Measurements from ENCODE around the gene FNDC8.
"Not testable (repeated sequence)": the region's sequence is repeated elsewhere in the genome, so short reads cannot be mapped to it uniquely, and the experiment has no call there.

Gene FNDC8

DNA sequence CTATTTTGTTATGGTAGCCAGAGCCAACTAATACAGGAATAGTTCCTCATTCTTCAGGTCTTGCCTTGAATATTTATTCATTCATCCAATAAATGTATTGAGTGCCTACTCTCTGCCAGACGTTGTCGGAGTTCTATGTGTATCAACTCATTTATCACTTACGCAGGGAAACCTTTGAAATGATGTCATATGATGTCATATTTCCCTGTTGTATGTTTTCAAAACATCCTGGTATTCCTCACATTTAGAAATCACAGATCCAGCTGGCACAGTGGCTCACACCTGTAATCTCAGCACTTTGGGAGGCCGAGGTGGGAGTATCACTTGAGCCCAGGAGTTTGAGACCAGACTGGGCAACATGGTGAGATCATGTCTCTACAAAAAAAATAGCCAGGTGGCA is 23.4 kb downstream of the FNDC8 start:
- DNase-seq = no peak

DNA sequence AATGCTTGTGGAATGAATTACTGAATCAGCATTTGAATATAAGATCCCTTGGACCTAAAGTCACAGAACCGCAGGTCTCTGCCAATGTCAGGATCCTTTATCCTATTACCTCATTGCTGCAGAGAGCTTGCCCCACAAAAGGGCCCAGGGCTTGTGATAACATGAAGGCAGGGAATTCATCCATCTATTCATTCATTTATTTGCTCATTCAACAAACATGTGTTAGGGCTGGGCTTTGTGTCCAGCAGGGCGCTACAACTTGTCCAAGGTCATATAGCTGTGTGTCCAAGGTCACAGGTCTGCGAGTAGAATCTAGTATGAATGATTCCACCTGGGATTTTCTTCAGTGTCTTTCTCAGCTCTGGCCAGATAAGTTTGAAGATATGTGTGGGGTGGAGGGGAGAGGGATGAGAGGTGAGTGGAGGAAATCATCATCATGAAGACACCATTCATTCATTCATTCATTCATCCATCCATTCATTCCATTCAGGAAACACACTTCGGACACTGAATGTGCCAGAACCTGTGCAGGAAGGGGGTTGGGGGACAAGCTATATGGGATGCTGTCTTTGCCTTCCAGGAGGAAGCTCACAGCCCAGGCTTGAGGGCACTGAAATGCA is 24.9 kb downstream of the FNDC8 start:
- DNase-seq = no peak

DNA sequence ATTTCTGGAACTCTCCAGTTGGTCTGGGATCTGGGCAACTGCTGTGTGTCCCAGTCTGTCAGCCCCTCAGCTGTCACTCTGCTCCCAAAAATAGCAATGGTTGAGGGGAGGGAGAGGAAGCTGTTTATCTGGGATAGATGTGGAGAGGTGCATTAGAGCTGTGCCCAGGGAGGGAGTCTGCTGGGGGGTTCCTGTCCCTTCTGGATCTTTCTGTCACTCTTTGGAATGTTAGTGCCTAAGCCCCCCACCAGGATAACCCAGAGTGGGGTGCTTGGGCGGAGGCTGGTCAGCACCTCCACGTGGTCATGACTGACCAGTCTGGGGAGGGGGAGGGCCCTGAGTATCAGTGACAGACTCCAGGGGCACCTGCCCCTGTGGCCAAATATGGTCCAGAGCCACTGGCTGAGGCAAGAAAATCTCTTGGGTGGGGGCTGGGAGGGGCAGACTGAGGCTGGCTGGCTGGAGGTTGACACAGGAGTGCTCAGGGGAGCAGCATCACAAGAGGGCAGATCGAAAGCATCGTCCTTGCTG is 26.0 kb downstream of the FNDC8 start, which contains the start of gene UNC45B:
TSS of gene UNC45B (plus strand) at position 443 of the 531 bp plus-strand sequence. CDS start 447 bp downstream, outside the sequence.
- no peak for DNase-seq

DNA sequence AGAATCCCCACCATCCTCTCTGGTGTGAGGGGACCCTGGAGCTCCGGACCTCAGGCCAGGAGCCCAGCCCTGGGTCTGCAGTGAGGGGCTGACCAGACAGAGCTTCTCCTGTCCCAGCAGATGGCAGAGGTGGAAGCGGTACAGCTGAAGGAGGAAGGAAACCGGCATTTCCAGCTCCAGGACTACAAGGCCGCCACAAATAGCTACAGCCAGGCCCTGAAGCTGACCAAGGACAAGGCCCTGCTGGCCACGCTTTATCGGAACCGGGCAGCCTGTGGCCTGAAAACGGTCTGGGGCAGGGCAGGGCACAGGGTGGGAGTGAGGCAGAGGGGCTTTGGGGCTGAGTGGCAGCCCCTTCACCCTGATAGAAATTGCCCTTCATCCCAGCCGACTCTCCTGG is 26.7 kb downstream of the FNDC8 start:
- no peak for DNase-seq

DNA sequence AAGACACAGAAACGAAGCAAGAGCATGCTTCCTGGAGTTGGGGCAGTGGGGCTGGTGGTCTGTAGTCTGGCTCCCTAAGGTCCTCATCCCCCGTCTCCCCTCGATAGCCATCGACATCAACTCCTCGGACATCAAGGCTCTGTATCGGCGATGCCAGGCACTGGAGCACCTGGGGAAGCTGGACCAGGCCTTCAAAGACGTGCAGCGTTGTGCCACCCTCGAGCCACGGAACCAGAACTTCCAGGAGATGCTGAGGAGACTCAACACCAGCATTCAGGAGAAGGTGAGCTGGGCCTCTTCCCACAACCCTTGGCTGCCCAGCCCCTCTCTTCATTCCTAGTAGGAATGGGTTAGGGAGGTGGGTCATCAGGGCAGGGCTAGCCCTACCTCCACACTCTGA is 28.5 kb downstream of the FNDC8 start:
- no peak for DNase-seq

DNA sequence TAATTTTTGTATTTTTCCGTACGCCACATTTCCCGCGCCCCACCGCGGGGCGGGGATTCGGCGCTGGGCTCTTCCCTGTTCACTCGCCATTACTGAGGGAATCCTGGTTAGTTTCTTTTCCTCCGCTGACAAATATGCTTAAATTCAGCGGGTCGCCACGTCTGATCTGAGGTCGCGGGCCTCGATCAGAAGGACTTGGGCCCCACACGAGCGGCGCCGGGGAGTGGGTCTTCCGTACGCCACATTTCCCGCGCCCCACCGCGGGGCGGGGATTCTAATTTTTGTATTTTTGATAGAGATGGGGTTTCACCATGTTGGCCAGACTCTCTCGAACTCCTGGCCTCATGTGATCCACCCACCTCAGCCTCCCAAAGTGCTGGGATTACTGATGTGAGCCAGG is 29.7 kb downstream of the FNDC8 start:
- DNase-seq = not testable (repeated sequence)

DNA sequence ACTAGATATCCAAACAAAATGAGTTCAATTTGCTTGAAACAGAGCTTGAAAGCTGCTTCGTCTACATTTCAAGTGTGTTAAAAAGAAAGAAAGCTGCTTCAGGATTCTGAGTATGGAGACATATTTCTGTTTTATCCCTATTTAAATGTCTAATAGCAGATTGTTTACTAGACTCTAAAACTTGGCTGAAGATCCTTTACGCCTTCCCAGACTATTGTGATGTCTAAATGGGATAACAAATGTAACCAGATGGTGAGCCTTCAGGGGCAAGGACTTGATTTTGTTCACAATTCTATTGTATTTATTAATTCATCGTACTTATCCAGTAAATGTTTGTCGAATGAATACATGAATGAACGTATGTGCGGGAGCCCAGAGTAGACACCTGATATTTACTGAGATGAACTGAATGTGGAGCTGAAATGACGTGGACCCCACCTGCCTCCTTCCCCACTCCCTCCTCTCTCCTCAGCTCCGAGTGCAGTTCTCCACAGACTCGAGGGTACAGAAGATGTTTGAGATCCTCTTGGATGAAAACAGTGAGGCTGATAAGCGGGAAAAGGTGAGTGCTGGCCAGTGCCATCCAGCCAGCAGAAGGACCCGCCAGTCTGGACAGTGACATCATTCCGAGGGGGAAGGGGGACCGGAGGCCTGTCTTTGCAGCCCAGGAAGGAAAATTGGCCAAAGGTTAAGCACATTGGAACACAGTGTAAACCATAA is 31.2 kb downstream of the FNDC8 start:
- no peak for DNase-seq

DNA sequence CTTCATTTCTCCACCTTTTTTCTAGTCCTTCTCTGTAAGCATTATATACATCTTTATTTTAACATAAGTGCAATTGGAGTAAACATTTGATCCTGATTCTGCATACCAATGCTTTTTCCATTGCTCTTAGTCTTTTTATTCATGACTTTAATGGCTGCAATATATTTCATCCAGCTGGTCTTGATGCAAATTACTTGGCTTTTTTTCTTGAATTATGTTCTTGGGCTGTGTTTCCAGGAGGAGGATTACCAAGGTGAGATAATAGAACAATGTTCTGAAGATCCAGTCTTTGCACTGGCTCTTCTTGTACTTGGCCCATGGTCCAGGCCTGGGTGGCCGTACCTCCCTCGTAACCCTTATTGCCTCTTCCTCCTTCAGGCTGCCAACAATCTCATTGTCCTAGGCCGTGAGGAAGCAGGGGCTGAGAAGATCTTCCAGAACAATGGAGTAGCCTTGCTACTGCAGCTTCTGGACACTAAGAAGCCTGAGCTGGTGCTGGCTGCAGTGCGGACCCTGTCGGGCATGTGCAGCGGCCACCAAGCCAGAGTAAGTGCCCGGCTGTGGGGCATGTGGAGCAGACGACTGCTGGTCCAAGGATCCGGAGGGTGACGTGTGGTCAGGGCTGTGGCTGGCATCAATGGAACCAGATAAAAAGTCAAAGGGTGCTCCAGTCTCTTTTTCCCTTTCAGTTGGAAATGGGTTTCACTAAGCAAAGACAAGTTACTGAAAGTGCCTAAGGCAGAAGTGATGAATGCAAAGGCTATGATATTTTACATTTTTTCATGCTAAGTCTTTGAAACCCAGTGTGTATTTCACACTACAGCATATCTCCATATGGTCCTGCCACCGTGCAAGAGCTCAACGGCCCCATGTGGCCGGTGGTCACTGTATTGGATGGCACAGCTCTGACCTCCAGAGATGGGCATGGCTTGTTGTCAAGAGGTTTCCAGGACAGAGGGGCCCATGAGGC is 33.1 kb downstream of the FNDC8 start:
- DNase-seq = no peak

DNA sequence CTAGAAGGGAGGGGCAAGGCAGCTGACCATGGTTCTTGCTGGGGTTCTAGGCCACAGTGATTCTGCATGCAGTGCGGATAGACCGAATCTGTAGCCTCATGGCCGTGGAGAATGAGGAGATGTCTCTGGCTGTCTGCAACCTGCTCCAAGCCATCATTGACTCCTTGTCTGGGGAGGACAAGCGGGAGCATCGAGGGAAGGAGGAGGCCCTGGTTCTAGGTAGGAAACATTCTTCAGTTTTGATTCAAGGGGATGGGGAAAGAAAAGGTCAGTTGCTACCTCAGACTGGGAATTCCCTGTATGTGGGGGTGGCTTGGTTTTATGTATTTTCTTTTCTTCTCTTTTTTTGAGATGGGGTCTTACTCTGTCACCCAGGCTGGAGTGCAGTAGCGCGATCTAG is 33.8 kb downstream of the FNDC8 start:
- no peak for DNase-seq

DNA sequence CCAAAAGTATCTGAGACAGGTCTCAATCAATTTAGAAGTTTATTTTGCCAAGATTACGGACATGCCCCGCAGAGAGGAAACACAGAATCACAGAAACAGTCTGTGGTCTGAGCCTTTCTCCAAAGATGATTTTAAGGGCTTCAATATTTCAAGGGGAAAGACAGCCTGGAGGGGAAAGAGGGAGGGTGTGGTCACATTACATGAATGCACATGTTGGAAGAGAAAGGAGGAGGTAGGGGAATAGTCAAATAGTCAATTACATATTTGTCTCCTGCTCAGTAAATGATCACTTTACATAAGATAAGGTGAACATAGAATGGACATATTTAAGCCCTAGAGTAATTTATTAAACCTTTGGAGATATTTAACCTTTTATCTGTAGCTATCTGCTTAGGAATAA is 38.5 kb downstream of the FNDC8 start:
- DNase-seq = no peak

DNA sequence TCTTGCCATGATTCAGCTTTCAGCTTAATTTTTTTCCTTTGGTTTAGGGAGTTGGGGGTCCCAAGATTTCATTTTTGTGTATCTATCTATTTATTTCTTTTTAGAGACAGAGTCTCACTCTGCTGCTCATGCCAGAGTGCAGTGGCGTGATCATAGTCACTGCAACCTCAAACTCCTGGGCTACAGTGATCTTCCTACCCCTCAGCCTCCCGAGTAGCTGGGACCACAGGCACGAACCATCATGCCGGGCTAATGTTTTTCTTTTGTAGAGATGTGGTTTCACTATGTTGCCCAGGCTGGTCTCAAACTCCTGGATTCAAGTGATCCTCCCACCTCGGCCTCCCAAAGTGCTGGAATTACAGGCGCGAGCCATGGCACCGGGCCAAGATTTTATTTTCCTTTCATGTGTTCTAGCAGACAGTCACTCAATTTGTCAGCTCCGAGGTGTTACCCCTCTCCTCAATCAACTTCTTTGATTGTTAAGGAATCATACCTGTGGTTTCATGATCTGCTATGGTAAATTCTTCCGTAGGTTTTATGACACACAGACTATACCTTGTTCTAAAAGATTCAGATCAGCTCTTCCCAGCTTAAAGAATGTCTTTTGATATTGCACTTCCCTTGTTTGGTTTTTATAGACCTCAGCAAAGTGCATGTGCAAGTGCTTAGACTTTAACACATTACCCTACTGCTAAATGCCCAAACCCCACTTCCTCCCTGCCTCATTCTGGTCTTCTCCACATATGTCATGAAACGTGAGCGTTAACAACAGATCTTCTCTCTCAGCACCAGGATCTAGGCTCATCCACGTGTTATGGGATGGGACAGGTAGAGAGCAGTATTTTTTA is 39.2 kb downstream of the FNDC8 start:
- DNase-seq = no peak

DNA sequence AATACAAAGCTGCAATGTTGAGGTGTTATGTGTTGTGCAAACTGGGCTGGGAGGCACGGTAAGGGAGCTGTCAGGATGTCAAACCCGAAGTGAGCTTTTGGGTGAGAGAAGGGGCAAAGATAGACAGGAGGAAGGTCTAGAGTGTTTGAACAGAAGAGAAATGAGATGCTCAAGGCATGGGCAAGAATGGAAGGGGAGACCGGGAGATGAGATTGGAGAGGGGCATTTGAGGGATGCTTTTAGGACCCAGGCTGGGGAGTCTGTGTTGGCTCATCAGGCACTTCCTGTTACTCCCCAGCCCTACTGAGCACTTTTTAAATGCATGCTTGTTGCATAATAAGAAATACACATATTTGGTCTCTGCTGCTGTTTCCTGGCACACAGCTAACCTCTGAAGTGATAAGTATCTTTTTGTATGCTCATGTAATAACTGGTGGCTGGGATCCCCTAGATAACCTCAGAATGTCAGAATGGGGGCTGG is 39.9 kb downstream of the FNDC8 start:
- DNase-seq = no peak

DNA sequence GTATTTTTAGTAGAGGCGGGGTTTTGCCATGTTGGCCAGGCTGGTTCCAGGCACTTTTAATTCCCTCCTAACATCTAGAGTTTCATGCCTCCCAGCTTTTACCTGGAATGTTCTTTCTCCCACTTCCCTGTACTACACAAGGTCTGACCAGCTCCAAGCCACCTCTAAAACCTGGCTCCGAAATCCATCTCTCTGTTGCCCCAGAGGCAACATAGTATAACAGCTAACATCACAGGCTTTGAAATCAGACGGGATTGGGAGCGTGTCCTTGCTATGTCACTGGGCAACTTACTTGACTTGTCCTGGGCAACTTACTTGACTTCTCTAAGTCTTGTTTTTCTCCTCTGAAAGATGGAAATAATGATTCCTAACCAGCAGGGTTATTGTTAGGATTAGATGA is 41.3 kb downstream of the FNDC8 start:
- no peak for DNase-seq

DNA sequence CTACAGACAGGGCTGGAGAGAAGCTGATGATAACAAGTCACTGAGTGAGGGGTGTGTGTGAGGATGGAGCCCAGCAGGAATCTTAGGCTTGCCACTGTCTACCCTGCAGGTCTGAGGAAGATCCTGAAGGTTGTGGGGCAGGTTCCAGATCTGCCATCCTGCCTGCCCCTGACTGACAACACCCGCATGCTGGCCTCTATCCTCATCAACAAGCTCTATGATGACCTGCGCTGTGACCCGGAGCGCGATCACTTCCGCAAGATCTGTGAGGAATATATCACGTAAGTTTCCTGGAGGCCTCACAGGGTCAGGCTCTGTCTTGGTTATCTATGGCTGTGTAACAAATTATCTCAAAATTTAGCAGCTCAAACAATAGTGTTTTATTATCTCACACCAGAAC is 42.5 kb downstream of the FNDC8 start:
- no peak for DNase-seq

DNA sequence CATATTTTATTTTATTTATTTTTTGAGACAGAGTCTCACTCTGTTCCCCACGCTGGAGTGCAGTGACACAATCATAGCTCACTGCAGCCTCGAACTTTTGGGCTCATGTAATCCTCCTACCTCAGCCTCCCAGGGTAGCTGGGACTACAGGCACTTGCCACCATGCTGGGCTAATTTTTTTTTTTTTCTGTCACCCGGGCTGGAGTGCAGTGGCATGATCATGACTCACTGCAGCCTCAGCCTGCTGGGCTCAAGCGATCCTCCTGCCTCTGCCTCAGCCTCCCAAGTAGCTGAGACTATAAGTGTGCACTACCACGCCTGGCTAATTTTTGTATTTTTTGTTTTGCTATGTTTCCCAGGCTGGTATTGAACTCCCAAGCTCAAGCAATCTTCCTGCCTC is 43.3 kb downstream of the FNDC8 start:
- no peak for DNase-seq

DNA sequence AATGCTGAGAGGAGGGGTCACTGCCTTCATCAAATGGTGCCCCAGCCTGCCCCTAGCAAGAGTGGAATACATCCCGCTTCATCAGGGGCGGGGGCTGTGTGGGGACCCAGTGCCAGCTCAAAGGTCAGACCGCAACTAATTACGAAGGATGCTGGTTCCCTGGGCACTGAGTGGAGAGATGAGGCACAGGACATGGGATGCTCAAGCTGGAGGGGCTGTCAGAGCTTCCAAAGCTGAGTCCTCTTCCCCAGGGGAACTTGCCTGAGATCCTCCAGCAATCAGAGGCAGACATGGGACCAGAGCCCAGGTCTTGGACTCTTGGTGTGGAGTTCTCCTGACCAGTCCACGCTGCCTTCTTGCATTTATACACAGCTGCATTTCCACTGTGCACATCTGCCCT is 45.1 kb downstream of the FNDC8 start:
- no peak for DNase-seq

DNA sequence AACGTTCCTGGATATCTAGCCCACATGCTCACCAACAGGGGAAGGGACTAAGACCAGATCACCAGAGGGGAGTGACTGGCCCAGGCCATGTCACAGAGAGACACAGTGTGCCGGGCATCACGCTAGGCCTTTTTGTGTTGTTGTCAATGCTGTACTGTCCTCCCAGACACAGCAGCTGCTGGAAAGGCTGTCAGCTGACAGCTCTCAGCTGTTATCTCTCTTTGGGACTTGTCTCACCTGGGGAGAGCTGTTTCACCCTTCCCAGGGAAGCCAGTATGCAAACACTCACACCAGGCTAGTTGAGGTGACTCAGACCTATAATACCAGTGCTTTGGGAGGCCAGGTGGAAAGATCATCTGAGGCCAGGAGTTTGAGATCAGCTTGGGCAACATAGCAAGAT is 45.6 kb downstream of the FNDC8 start:
- peak in 6 of 14 donors; percentile 6 to 63 (median 38) for DNase-seq

DNA sequence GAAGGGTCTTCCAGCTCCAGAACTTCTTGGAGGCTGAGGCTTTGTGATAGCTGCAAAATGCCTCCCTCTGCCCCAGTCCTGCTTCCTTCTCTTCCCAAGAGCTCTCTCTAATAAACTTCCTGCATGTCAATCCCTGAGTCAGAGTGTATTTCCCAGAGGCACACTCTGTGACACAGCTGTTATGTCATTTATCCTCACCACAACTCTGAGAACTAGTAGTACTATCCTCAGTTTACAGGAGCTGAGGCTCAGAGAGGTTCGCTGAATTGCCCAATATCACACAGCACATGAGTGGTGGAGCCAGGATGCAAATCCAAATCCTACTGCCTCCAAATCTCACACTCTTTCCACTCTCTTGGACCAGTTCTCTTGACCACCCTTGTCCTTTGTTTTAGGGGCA is 46.3 kb downstream of the FNDC8 start:
- DNase-seq = no peak

DNA sequence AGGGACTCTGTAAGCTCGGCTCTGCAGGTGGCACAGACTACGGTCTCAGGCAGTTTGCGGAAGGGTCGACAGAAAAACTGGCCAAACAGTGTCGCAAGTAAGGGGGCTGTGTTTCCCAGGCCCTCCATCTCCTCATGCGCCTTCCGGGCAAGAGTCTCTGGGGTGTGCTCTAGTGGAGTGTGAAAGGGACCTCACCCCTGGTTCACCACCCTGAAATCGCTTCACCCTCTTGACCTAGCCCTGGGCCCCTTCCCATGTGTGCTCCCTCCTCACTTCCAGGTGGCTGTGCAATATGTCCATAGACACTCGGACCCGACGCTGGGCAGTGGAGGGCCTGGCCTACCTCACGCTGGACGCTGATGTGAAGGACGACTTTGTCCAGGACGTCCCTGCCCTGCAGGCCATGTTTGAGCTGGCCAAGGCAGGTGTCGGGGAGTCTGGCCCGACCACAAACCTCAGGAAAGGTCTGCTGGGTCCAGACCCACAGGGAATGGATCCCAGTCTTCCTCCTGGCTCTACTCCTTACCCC is 48.5 kb downstream of the FNDC8 start:
- DNase-seq = no peak

DNA sequence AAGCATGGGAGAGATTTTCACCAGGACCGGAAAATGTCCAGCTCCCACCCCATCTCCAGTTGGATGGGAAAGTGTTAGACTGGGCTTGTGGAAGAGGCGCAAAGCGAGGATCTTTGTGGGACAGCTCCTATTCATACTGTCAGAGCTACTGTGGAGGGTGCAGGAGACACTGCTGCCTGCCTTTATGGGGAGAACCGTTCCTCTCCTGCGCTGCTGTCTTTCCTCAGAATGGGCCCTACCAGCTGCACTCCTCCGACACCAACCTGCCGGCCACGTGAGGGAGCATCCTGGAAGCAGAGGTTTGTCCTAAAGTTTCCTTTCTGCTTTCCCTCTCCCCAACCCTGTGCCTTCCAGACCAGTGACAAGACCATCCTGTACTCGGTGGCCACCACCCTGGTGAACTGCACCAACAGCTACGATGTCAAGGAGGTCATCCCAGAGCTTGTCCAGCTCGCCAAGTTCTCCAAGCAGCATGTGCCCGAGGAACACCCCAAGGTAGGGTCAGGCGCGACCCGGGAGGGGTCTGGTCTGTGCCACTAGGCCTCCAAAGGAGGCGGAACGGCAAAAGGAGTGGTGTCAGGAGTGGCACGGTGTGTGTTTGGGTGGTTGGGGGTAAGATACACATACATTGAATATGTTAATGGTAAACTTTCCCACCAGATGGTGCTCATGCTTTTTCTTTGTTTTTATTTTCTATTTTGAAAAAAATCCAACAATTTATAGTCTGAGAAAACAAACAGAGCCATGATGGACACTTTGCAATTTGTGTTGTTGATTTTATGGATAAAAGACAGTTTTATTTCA is 49.8 kb downstream of the FNDC8 start:
- DNase-seq = no peak

DNA sequence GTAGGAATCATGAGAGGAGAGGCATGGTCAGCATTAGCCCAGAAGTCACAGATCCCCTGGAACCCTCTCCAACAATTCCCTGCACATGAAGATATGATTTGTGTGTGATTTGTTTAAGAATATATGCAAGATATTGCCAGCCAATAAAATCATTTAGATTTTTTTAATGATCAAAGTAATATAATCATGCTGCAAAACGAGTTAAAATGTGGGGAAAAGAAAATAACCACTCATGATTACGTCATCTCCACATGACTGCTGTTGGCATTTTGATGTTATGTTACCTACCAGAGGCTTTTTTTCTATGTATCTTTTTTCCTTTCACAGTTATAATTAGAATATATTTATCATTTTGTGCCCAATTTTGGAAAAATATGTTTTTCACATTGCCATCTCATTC is 50.4 kb downstream of the FNDC8 start:
- DNase-seq = no peak
